OCI-LY7 (cell line): ENCODE results near the gene ADAMTSL3.

Source experiments
- CTCF ChIP-seq: fragments of 200-600 bp; sonication (generic); conservative IDR thresholded peaks from 2 replicates; pipeline ENCODE4 v1.5.1; 2014; ENCODE audit warnings: mild to moderate bottlenecking, antibody characterized with exemption, low read length, moderate library complexity, mixed read lengths
- EZH2phosphoT487 ChIP-seq: fragments of 200-600 bp; sonication (generic); IDR thresholded peaks from 2 replicates; pipeline ENCODE4 v1.6.1; 2018; ENCODE audit warnings: low read depth, borderline replicate concordance, mild to moderate bottlenecking, mixed run types, antibody characterized with exemption, low read length, moderate library complexity, mixed read lengths

DNA sequence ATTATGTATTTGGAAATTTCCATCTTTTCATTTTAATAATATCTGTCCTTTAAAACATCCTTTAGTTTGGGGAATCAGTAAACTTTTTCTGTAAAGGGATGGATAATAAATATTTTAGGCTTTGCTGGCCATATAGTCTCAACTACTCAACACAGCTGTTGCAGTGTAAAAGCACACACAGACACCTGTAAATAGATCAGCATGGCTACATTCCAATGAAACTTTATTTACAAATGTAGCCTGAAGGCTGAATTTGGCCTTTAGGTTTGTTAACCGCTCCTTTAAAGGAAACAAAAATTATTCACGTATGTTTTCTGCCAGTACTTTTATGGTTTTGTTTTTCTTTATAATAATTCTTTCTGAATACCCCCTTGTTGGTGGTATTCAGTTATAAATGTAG is 184.8 kb downstream of the ADAMTSL3 start:
- TF ChIP-seq CTCF = no peak
- no peak for TF ChIP-seq EZH2phosphoT487
